C1 segment of cervical spinal cord (tissue), 14 donors: Measurements from ENCODE around the gene DNAJB8.

ENCODE experiments used
- DNase-seq, 14 donors: peaks; one replicate each; lab custom pipeline; 2025; lab: John Stamatoyannopoulos, UW

DNAJB8 gene

DNA sequence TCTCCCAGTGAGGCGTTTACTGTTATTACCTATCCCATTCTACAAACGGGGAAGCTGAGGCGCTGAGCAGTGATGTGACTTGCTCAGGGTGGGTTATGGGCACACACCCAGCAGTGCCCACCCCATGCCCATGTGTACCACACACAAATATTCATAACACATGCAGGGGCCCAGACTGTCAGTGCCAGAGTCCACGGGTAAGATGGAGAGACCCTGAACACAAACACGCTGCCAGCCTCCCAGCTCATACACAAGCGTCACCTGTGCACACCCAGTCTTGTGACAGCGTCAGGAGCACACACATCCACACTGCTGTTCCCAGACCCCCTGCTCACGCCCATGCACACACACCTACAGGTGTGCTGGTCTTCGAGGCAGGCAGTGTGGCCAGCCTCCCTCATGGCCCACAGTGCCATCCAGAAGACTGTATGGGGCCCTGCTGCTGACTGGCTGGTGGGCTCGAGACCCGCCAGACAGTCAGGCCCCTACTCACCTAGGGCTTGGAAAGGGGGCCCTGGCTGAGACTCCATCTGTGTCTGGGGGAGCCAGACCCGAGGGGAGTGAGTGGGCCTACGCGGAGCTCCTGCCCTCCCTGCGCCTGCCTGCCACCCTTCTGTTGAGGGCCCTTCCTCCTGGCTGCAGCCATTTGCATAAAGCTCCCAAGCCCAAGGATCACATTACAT lies 39.4 kb downstream of the DNAJB8 start:
- no peak for DNase-seq

DNA sequence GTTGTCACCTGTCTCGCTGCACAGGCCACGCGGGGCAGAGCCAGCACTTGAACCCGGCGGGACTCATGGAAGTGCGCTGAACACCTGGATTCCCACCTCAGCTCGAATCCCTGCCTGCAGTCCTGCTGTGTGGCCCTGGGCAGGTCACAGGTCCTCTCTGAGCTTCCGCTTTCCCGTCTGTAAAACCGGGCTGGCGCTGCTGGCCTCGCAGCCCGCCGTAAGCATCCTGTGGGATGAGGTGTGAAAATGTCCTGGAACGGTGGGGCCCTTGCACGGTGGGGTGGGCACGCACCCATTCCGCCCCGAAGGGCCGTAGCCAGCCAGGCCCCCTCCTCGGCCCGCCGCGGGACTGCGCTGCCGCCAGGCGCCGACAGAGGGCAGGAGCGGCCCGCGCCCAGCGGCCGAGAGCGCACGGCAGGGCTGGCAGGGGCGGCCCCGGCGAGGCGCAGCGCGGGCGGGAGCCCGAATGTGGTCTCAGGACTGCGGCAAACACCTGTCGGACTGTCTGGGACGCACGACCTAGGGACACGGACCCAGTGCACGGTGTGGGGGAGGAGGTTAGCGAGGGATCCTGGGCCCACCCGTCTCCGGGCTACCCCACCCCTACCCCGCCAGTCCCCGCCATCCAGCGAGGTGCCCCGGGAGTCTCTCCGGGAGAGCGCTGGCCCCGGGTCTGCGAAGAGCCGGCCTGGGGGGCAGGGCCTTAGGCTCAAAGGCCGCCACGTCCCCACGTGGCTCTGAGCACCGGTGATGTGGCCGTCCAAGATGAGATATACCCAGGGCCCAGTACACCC lies 40.4 kb downstream of the DNAJB8 start:
- peak in 2 of 14 donors; percentile 16 to 55 for DNase-seq

DNA sequence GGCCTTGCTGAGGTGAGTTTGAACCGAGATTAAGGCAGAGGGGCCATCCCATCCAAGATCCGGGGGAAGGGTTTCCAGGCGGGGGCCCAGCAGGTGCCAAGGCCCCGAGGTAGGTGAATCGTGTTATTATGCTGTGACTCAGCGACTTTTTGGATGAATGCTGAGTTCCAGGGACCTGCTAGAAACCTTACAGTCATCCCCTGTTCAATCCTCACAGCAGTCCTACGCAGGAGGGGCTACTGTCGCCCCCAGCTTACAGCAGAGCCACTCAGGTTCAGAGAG lies 40.9 kb downstream of the DNAJB8 start:
- no peak for DNase-seq

DNA sequence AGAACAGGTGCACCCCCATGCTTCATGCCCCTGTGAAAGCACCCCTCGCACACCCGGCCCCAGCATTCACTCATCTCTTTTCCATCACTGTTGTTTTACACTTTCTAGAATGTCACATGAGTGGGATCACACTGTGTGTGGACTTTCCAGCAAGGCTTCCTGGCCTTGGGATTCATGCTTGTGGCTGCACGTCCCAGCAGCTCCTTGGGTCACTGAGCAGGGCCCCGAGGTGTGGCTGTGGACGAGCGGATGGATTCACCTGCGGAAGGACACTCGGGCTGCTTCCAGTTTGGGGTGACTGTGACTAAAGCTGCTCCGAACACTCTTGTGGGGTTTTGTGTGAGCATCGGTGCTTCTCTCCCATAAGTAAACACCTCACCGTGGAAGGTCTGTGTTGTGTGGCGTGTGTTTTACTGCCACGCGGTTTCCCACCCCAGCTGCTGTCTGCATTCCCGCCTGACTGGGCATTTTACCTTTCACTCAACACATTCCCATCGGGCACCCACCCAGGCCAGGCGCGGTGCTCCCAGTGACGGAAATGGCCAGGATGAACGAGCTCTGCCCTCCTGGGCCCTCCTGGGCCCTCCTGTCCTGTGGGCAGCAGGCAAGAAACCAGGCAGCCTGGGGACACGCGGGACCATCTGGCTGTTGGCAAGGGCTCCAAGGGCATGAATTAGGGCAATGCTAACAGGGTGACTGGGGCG lies 41.4 kb downstream of the DNAJB8 start:
- peak in 1 of 14 donors; percentile 33 for DNase-seq

DNA sequence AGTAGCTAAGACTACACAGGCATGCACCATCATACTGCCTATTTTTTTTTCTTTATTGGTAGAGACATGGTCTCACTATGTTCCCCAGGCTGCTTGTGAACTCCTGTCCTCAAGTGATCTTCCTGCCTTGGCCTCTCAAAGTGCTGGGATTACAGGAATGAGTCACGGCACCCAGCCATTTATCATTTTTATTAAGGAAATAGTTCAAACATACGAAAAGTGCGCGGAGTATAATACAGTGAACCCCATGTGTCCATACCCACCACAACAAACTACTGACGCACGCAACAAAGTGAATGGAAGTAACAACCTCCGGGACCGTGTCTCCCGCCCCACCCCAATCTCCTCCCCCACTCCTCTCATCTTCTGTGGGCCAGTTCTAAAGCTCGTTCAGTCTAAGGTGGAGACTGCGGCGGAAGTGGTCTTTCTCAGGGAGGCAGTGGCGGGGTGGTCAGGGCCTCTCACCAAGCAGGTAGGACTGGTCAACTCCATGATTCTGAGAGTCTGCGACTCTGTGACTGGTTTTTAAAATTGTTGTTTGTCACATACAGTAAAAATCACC lies 42.1 kb downstream of the DNAJB8 start:
- no peak for DNase-seq

DNA sequence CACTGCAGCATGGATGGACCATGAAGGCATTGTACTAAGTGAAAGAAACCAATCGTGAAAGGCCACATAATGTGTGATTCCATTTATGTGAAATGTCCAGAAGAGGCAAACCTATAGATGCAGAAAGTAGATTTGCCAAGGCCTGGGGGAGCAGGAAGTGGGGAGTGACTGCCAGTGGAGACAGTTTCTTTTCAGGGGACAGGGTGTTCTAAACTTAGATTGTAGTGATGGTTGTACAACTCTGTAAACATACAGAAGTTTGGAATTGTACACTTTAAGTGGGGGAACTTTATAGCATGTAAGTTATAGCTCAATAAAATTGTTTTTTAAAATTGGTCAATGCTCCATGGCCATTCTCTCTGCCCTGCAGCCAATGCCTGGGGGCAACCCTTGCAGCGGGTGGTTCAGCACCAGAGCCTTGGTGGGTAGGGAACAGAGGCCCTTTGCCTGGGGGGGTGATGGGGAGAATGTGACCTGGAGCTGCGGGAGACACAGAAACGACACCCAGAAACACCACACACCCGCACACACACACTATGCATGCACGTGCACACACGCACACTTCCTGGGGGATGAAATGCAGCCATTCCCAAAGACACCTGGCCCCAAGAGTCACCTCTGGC lies 43.1 kb downstream of the DNAJB8 start:
- no peak for DNase-seq

DNA sequence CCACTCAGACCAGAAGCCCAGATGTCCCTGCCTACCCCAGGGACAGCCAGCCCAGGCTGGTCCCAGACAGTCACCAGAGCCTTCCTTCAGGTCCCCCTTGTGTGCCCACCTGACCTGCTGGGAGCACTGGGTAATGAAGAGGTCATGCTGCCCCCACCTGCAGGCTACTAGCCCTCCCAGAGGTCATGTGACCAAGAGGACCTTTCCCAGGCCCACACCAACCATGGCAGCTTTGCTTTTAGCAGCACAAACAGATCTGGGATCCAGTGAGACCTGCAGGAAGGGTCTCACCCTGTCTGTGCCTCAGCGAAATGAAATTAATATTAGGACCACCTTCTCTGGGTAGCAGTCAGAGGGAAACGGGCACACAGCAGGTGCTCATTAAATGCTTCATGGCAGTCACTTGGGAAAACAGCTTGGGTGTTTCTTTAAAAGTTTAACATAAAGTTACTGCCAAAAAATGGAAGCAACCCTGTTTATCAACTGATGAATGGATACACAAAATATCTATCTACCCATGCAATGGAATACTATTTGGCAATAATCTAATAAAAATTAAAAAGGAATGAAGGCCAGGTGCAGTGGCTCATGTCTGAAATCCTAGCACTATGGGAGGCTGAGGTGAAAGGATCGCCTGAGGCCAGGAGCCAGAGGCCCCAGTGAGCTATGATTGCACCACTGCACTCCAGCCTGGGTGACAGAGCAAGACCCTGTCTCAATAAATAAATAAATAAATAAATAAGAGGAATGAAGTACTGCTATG lies 43.7 kb downstream of the DNAJB8 start:
- DNase-seq, result no peak

DNA sequence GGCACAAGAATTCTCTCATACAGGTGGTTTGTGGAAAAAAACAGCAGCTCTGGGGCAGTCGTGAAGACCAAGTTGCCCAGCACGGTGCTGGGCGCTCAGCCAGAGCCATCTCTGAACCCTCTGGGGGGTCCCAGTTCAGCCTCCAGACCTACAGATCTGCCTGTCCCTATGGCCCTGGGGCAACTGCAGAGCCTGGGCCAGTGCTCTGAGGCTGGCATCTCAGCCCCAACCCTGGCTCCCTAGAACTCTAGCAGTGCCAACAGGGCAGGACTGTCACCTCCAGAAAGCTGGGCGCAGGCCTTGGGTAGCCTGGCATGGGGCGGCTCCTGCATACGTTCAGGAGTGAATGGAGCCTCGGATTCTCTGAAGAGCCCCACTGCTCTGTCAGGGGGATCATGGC lies 44.7 kb downstream of the DNAJB8 start:
- no peak for DNase-seq

DNA sequence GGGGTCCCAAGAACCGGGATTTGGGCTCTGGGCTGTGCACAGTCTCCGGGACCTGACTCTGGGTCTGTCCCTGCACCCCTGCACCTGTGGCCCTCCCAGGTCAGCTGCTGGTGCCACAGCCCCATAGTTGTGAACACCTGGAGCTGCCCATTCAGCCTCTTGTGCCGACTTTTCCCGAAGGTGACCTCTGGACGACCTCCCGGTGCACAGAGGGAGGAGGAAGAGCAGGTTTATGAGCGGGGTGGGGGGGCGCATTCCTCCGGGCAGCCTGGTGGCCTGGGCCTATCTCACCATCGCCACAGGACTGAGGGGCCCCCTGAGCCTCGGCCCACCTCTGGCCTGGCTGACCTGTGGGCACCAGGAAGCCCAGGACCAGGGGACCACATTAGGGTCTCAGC lies 45.3 kb downstream of the DNAJB8 start:
- no peak for DNase-seq

DNA sequence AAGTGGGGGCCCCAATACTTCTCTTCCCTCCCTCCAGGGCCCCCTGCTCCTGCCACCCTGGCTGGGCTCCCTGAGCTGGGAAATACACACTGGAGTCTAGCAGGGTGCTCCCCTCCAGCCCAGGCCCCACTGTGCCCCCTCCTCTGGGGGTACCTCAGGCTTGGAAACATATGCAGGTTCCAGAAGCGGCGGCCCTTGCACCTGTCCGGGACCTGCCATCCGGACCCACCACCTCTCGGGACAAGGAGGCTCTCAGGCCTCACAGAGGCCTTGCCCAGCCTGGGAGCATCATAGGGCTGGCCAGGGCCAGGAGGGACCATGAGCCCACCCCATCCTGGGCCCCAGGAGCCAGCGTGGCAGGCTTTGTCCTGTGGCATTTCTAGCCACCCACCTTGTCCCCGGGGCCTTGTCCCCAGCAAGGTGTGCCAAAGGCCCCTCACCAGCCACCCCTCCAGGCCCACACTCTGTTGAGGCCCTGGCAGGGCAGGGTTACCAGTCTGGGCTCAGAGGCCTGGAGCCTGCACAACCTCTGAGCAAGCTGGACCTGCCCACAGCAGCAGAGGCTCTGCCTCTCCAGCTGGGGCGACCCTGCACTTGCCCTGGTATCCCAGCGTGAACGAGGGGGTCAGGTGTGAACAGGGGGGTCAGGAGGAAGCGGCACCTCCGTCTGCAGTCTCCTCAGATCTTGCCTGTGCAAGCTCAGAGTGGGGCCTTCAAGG lies 45.8 kb downstream of the DNAJB8 start:
- DNase-seq, result no peak

DNA sequence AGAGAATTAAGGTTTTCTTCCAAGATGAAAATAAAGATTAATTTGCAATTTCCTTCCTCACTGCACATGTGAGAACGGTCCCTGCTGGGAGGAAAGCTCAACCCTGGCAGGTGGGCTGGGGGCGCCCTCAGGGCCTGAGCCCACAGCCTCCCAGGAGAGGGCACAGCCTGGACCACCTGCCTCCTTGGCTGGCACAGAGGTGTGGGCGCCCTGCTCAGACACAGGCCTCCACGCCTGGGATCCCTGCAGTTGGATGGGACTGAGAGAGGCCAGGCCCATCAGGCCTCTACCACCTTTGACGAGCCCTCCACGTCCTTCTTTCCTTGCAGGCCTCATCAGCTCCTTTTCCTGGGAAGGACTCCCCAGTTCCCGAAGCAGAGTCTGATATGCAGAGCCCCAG lies 46.4 kb downstream of the DNAJB8 start:
- DNase-seq, result no peak

DNA sequence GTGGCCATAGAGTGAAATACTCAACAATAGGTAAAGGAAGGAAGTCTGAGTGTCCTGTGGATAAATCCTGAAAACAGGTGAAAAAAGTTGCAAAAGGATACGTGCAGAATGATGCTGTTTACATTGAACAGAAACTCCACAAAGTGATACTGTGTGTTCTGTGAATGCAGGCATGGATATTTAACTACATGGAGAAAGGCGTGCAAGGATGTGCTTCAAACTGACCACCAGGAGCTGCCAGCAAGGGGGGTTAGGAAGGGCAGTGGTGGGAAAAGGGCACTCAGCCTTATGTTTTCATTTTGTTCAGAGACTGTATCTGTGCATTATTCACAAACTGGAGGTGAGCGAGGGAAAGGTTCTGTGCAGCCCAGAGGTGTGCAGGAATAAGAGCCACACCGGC lies 47.4 kb downstream of the DNAJB8 start:
- DNase-seq, result no peak

DNA sequence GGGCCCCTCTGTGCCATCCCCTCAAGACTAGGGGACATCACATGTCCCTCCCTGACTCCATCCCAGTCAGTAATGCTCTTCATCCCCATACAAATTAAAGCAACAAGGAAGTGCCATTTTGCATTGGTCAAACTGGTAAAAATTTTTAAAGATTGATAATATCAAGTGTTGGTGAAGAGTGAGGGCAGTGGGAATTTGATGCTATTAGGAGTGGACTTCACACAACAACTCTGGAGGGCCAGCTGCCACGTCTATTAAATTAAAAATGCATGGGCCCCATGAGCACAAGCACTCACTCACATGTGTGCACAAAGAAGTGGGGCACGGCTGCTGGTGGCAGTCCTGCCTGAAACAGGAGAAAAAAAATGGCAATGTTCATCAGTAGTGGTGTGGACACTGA lies 47.8 kb downstream of the DNAJB8 start:
- DNase-seq, result no peak

DNA sequence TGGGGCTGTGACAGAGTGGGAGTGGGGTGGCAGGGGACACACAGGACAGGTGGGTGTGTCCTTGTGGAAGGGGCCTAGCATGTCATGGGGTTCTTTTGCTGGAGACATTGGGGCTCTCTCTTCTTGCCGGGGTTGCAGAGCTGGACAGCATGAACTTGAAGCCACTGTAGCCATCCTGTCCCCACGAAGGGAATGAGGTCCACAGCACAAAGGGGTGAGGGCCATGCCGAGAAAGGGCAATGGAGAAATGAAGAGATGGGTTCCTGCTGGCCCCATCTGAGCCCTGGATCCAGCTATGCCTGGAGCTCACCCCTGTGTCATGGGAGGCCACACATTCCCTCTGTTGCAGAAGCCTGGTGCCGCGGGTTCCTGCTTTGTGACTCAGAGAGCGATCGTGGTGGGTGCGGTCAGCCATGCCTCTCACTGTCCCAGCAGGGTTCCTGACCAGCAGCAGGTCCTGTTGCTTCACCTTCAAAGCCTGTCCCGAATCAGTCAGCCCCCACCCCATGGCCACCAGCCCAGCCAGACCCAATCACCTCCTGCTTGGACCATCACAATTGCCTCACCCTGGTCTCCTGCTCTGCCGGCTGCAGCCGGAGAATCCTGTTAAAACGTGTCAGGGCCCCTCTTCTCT lies 50.0 kb downstream of the DNAJB8 start:
- no peak for DNase-seq

DNA sequence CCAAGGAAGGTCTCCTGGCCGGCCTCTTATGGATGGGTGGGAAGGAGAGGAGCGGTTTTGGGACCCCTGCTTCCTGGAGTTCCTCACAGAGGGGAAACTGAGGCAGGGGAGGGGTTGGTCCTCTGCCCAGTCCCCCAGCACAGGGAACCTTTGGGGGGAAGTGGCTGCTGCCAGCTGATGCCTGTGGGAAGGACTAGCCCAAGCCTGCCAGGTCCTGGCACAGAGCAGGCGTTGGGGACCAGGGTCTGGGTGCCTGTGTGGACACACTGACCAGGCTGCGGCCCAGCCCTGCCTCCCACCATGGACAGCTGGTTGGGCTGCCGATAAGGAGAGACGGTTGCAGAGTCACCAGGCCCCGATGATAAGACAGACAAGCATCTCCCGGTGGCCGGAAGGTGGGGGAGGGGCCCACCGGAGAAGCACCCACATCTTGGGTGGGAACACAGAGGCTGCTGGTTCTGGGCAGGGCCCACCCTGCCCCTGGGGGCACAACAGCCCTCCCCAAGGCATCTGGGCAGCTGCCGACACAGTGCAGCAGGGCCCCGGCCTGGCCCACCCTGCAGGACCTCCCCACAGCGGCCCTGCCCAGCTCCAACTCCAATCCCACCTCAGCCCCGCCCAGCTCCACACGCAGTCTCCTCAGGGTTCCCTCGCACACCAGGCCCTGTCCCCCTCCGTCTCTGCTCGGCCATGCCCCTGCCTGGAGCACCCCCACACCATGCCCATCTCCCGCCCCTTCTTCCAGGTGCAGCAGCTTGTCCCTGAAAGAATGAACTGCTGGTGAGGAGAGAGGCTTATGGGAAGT lies 50.7 kb downstream of the DNAJB8 start:
- DNase-seq, result no peak

DNA sequence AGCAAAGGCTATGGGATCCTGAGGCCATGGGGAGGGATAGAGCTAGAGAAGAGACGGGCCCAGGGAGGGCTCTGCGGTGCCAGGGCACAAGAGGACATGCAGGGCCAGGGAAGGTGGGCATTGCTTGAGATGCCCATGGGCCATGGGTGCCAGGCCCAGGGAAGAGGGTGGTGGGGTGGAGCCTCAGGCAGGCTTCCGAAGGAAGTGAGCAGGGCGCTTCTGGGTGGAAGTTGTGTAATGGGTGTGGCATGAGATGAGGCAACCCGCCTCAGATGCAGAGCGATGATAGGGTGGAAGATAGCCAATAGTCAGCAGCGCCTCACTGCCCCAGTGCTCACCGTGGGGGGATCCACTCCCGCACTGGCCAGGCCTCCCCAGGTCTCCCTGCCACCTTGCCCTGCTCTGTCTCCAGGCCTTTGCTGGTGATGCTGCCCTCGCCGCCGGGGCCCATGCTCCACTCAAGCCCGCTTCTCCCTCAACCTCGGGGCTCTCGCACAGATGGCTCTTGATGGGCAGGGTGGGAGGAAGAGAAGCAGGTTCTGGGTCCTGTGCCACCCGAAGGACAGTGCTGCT lies 51.4 kb downstream of the DNAJB8 start:
- DNase-seq, result no peak

DNA sequence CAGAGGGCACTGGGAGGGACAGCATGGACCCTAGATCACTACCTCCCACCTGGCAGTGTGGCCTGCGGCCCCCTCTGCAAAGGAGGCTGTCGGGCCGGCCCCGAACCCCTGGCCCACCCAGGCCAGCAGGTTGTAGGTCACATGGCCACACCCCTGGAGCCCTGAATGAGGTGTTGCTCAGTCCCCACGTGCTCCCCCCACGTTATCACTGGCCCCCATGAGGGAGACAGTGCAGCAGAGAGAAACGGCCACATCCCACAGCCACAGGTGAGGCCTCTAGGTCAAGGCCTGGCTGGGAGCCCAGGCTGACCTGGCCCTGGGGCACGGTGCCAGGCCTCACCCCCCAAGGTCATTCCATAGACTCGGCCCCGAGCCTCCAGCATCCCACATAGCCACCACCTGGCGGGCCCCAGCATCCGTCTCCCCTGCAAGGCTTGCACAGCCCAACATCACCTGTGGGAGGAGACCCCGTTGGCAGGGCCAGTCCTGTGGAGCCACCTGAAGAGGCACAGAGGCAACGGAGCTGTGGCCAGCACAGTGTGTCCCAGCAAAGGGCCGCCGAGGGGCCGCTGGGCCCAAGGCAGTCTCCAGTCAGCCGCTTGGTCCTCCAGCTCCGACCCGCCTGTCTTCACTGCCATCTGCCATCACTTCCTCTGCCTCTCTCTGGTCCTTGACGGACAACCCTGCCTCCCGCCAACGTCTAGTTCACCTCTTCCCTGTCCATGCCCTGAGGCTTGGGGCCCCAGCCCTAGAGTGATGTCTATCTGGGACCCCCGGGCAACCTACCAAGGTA lies 53.1 kb downstream of the DNAJB8 start:
- DNase-seq, result no peak

DNA sequence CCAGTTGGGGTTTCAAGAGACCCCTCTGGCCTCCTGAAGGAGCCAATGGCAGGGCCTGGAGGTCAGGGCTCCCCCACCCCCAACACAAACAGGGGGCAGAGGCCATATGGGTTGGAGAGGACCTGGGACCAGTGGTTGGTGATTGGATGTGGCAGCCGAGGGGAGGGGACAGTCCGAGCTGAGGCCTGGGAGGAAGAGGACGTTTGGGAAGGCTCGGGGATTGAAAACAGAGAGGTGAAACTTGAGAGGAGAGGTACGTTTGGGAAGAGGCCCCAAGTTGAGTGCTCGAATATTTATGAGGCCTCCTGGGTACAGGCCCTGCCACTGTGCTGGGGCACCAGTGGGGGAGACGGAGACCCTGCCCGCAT lies 53.7 kb downstream of the DNAJB8 start:
- DNase-seq, result no peak
